NCI-H2171 treated with DMSO at 0.1 percent for 48 hours (cell line): Measurements from ENCODE around the gene SMAD4.
"Not testable (repeated sequence)": the region's sequence is repeated elsewhere in the genome, so short reads cannot be mapped to it uniquely, and the experiment has no call there.

ENCODE experiments used
- DNase-seq: peaks from one replicate; lab custom pipeline; 2025; lab: John Stamatoyannopoulos, UW

SMAD4 gene

GRCh38 chr18:51111633-51112355, 81.8 kb downstream of the SMAD4 start:
- not testable (repeated sequence) for DNase-seq

GRCh38 chr18:51116996-51117395, 87.0 kb downstream of the SMAD4 start:
- DNase-seq = not testable (repeated sequence)

- DNase-seq = not testable (repeated sequence)
Measured at GRCh38 chr18:51119561-51119960, 89.5 kb downstream of the SMAD4 start.

- not testable (repeated sequence) for DNase-seq
Measured at GRCh38 chr18:51119976-51120375, 90.0 kb downstream of the SMAD4 start.

- DNase-seq = no peak
Measured at GRCh38 chr18:51120809-51121596, 91.0 kb downstream of the SMAD4 start.

- DNase-seq = no peak
Measured at GRCh38 chr18:51121597-51121857, 91.5 kb downstream of the SMAD4 start.

GRCh38 chr18:51122266-51123045, 92.4 kb downstream of the SMAD4 start:
- no peak for DNase-seq

GRCh38 chr18:51123046-51123395, 93.0 kb downstream of the SMAD4 start:
- no peak for DNase-seq

GRCh38 chr18:51123481-51123880, 93.5 kb downstream of the SMAD4 start:
- DNase-seq = no peak

GRCh38 chr18:51123936-51124486, 94.0 kb downstream of the SMAD4 start:
- no peak for DNase-seq

GRCh38 chr18:51125976-51126375, 96.0 kb downstream of the SMAD4 start:
- no peak for DNase-seq

GRCh38 chr18:51127664-51128063, 97.7 kb downstream of the SMAD4 start:
- no peak for DNase-seq

GRCh38 chr18:51128533-51128932, 98.5 kb downstream of the SMAD4 start:
- DNase-seq = no peak

- no peak for DNase-seq
Measured at GRCh38 chr18:51132256-51132935, 102.4 kb downstream of the SMAD4 start.

GRCh38 chr18:51133580-51134160, 103.7 kb downstream of the SMAD4 start:
- DNase-seq = no peak
